Testis (tissue), 3 donors: ENCODE results near the gene CYP24A1. TPM values are rescaled to one million over a fixed set of nuclear protein-coding genes. Genes with fewer than 3 reads are reported as not detected.

ENCODE experiments used
- DNase-seq: peaks from one replicate; pipeline ENCODE4 v3.0.0-alpha.2; 2019
- H3K27ac ChIP-seq, 2 donors: fragments of 200-600 bp; sonication (generic); one replicate each; pipeline ENCODE4 v1.5.1; 2019
- H3K27me3 ChIP-seq: fragments of 200-600 bp; sonication (generic); one replicate; pipeline ENCODE4 v1.5.1; 2019
- H3K36me3 ChIP-seq: fragments of 200-600 bp; sonication (generic); one replicate; pipeline ENCODE4 v1.5.1; 2017; ENCODE audit warnings: low read depth; ENCODE audit errors: missing control alignments
- H3K4me1 ChIP-seq: fragments of 200-600 bp; sonication (generic); one replicate; pipeline ENCODE4 v1.5.1; 2019
- H3K4me3 ChIP-seq, 2 donors: fragments of 200-600 bp; sonication (generic); one replicate each; pipeline ENCODE4 v1.5.1; 2017 to 2019
- H3K9me3 ChIP-seq: fragments of 200-600 bp; sonication (generic); one replicate; pipeline ENCODE4 v1.5.1; 2017
- POLR2A ChIP-seq: fragments of 450-650 bp; IDR thresholded peaks from one replicate; pipeline ENCODE4 v1.6.1; 2017; ENCODE audit warnings: antibody characterized with exemption, mild to moderate bottlenecking, moderate library complexity
- WGBS, 2 donors: methylation state at CpG; one replicate each; pipeline ENCODE4 v1.1.5; 2018; 5-methylcytosine and 5-hydroxymethylcytosine counted together
- intact Hi-C: fragments of 100-400 bp; cut with DNase I; formaldehyde crosslinking; loops from one replicate; pipeline ENCODE4 v1.15.1; 2023; ENCODE audit warnings: low total_unique reads
- polyA plus RNA-seq: library from polyadenylated mRNA; stranded (reverse); fragments of 350-450 nt; fragmentation: Illumina TruSeq; extraction: RNeasy Lipid Tissue Mini Kit (QIAGEN cat#74804); gene quantifications from one replicate; pipeline ENCODE4 v1.2.3, GENCODE V29; 2014; ENCODE audit warnings: low read depth, low replicate concordance; ENCODE audit not compliant: insufficient read depth
- total RNA-seq, 2 donors: library from RNA; depleted of rRNA; stranded (reverse); fragments of >200 nt; gene quantifications; one replicate each; pipeline ENCODE4 v1.2.3, GENCODE V29; 2016
- TF ChIP-seq, protein P1 (sequence below), 3 experiments: fragments of 450-650 bp in 2 of 3; fragments of 200-600 bp in 1 of 3; sonication (generic) in 1 of 3; IDR thresholded peaks; one replicate each; pipeline ENCODE4 v1.5.1; 2016 to 2019; ENCODE audit warnings: antibody characterized with exemption in 3 of 3, mild to moderate bottlenecking in 2 of 3, moderate library complexity in 1 of 3

CYP24A1 gene
- total and polyA plus RNA-seq, 3 donors from 2014 or later = 0.43 to 0.94 TPM; not detected in 1

DNA sequence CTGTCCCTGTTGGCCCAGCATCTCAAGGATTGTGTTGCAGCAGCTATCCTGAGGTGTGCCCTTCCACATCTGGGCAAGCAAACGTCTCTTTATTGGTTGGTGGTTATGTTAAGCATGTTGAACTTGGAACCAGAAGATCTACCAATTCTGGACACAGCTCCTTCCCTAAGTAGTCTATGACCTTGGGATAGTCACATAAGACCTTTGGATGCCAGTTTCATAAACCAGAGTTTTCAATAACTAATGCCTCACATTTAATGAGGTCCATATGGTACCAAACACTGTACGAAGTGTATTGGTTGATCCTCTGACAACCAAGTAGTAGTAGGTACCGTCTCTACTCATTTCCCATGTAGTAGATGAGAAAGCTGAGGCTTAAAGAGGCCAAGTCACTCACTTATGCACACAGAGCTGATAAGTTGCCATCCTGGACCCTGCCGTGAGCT lies 3.7 kb downstream of the CYP24A1 start:
- peaks cover 5% of the 10 kb centered on the region for H3K4me1 ChIP-seq
- intact Hi-C loops = loop anchor here (10.0 kb wide), 1 partner anchor 1605 kb away; no protein-coding TSS in a partner anchor
- no peak overlapping the region for H3K4me3 ChIP-seq
- no peaks in the 10 kb centered on the region for H3K36me3 ChIP-seq
- no peak overlapping the region for H3K27ac ChIP-seq
- no peak for TF ChIP-seq POLR2A
- TF ChIP-seq, protein P1, sequence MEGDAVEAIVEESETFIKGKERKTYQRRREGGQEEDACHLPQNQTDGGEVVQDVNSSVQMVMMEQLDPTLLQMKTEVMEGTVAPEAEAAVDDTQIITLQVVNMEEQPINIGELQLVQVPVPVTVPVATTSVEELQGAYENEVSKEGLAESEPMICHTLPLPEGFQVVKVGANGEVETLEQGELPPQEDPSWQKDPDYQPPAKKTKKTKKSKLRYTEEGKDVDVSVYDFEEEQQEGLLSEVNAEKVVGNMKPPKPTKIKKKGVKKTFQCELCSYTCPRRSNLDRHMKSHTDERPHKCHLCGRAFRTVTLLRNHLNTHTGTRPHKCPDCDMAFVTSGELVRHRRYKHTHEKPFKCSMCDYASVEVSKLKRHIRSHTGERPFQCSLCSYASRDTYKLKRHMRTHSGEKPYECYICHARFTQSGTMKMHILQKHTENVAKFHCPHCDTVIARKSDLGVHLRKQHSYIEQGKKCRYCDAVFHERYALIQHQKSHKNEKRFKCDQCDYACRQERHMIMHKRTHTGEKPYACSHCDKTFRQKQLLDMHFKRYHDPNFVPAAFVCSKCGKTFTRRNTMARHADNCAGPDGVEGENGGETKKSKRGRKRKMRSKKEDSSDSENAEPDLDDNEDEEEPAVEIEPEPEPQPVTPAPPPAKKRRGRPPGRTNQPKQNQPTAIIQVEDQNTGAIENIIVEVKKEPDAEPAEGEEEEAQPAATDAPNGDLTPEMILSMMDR (IDR thresholded peaks at IDR 0.05) = no peak
- 59 to 63% methylated on average over 4 of the region's 4 CpGs for WGBS, 2 donors
- no peaks in the 10 kb centered on the region for H3K9me3 ChIP-seq
- DNase-seq = no peak
- no peaks in the 10 kb centered on the region for H3K27me3 ChIP-seq

DNA sequence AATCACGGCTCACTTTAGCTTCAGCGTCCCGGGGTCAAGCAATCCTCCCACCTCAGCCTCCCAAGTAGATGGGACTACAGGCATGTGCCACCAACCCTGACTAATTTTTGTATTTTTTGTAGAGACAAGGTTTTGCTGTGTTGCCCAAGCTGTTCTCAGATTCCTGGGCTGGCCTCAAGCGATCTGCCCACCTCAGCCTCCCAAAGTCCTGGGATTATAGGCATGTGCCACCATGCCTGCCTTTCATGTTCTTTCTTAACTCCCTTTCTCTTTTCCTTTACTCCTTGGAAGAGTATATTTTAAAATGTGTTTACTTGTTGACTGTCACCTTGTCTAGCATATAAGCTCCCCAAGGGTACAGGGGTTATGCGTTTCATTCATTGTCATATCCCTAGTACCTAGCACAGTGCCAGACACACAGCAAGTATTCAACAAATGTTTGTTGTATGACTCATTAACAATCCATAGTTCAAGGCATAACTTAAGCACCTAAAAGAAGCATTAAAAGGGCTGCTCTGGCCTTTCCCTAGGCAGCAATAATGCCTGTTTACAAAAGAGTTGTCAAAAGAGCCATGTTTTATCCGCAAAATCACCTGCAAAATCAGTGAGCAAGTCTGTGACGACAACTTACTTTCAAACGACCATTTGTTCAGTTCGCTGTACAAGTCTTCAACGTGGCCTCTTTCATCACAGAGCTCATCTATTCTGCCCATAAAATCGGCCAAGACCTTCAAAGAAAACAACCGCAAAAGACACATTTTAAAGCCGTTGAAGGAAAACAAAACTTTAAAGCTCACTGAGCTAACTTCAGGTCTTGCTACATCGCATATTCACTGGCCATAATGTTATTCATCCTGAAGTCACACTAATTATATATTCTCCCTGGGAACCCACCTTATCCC lies 4.6 kb downstream of the CYP24A1 start:
- Histone ChIP-seq H3K9me3 (no peaks in the 10 kb centered on the region), H3K4me3 (no peak overlapping the region), H3K36me3 (no peaks in the 10 kb centered on the region), H3K4me1 (no peaks in the 10 kb centered on the region), H3K27me3 (no peaks in the 10 kb centered on the region), H3K27ac (no peak overlapping the region)
- no peak for DNase-seq
- TF ChIP-seq POLR2A = no peak
- TF ChIP-seq, protein P1 (IDR thresholded peaks at IDR 0.05) = no peak
- WGBS, 2 donors = 69 to 72% methylated on average over 14 of the region's 14 CpGs
- intact Hi-C loops = no loop called here

DNA sequence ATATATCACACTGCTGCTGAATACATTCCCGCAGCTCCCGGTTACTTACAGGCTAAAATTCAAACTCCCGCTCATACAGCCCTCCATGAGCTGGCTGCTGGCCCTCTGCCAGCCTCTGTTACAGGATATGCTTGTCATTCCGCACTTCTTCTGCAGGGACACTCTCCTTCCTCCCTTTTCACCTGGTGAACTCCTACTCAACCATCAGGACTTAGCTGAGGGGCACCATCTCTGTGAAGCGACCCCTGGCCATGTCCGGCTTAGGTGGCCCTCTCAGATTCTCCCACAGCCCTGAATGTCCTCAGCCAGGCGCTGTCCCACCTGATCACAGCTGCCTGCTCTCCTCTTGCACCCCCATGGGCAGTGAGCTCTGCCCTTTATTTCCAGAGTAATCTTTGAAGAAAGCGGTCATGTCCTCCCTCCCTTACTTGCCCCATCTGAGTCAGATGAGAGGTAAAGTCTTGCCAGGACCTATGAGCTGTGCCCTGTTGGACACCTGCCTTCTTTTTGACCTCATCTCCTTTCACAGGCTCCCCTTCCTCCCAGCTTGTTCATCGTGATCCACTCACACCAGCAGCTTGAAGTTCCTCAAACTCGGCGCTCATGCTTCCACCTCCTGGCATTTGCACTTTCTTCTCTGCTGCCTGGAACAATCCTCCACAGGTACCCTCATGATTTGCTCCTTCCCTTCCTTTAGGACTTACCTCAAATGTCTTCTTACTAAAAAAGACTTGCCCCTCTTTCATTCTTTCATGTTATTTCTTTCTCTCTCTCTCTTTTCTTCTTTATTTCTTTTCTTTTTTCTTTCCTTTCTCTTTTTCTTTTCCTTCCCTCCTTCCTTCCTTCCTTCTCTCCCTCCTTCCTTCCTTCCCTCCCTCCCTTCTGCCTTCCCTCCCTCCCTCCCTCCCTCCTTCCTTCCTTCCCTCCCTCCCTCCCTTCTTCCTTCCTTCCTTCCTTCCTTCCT lies 5.6 kb downstream of the CYP24A1 start:
- no peaks in the 10 kb centered on the region for H3K9me3 ChIP-seq
- no peak overlapping the region for H3K4me3 ChIP-seq
- intact Hi-C loops = no loop called here
- no peak overlapping the region for H3K27ac ChIP-seq
- no peaks in the 10 kb centered on the region for H3K27me3 ChIP-seq
- H3K4me1 ChIP-seq = no peaks in the 10 kb centered on the region
- TF ChIP-seq, protein P1 (IDR thresholded peaks at IDR 0.05) = no peak
- no peak for TF ChIP-seq POLR2A
- no peaks in the 10 kb centered on the region for H3K36me3 ChIP-seq
- DNase-seq = no peak
- 58 to 72% methylated on average over 11 of the region's 11 CpGs for WGBS, 2 donors

DNA sequence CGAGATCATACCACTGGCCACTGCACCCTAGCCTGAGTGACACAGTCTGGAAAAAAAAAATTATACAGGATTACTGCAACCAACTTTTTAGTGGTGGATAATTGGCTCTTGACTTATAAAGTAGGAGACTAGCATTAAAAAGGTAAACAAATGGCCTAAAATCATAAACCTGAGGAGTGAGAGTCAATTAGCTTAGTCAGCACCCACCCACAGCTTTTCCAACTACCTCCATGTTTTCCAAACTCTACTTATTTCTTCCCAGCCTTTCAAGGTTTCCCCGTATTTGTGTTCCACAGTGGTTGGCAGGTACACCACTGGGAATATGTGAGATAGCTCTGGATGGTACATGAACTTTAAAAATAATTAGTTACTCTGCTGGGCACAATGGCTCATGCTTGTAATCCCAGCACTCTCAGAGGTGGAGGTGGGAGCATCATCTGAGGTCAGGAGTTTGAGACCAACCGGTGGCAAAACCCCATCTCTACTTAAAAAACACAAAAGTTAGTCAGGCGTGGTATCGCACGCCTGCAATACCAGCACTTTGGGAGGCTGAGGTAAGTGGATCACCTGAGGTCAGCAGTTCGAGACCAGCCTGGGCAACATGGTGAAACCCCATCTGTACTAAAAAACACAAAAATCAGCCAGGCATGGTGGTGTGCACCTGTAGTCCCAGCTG lies 6.7 kb downstream of the CYP24A1 start:
- 87 to 94% methylated on average over 7 of the region's 7 CpGs for WGBS, 2 donors
- Histone ChIP-seq H3K4me1 (no peaks in the 10 kb centered on the region), H3K4me3 (no peak overlapping the region), H3K27ac (no peak overlapping the region), H3K9me3 (no peaks in the 10 kb centered on the region), H3K27me3 (no peaks in the 10 kb centered on the region), H3K36me3 (no peaks in the 10 kb centered on the region)
- intact Hi-C loops = no loop called here
- no peak for DNase-seq
- no peak for TF ChIP-seq POLR2A
- TF ChIP-seq, protein P1 (IDR thresholded peaks at IDR 0.05) = no peak
